GM12892 (cell line): ENCODE data around the gene GRM1.

ENCODE experiments used
- POLR2A ChIP-seq: IDR thresholded peaks from 2 replicates; pipeline ENCODE4 v1.6.1; 2011; ENCODE audit warnings: low read depth, low read length, control low read depth
- POLR2AphosphoS5 ChIP-seq: IDR thresholded peaks from 2 replicates; pipeline ENCODE4 v1.6.1; 2011; ENCODE audit warnings: low read depth, low read length, control low read depth
- TAF1 ChIP-seq: IDR thresholded peaks from 2 replicates; pipeline ENCODE4 v1.6.1; 2011; ENCODE audit warnings: low read depth, mild to moderate bottlenecking, control low read depth, low read length, borderline replicate concordance

DNA sequence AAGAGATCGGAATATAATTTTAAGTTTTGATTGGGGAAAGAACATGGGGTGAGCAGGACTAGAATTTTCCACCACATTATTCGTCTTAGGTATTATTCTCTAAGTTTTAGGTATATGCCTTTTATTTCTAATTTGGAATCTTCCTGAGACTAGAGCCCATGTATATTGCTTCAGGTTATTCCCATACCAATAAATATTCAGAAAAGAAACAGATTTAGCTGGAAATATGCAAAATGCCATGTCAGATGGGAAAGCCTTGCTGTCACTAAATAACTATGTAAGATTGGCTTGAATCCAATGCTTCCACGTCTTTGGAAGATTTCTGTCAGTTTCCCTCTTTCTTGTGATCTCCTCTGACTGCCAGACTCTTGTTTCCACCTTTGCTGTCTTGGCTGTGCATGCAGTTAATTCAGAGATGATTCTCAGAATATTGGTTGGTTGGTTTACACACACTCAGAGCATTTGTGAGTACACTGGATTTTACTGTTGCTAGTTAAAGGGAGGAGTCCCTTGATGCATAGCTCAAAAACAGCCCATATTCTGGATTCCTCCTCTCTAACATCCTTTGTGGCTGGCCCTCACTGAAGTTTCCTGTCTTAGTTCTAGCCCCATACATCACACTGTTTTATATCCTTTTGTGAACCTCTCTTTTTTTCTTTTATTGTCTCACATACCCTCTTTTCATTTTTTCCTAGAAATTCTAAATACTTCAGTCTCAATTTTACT lies 64.3 kb downstream of the GRM1 start:
- TF ChIP-seq POLR2AphosphoS5 (no peak), POLR2A (no peak), TAF1 (no peak)
